Ovary (tissue), 3 donors: ENCODE results near the gene PPP1R2C.

Experiments
- CTCF ChIP-seq, 3 donors: fragments of 450-650 bp in 2 of 3; fragments of 200-600 bp in 1 of 3; IDR thresholded peaks; one replicate each; pipeline versions ENCODE4 v1.5.1 to v1.8.0; 2016 to 2022; ENCODE audit warnings: antibody characterized with exemption in 3 of 3, mild to moderate bottlenecking in 1 of 3
- EP300 ChIP-seq: sonication (generic); formaldehyde crosslinking; IDR thresholded peaks from one replicate; pipeline ENCODE4 v1.6.1; 2017; ENCODE audit warnings: antibody characterized with exemption
- POLR2A ChIP-seq: fragments of 450-650 bp; IDR thresholded peaks from one replicate; pipeline ENCODE4 v1.6.1; 2017; ENCODE audit warnings: antibody characterized with exemption, mild to moderate bottlenecking, moderate library complexity
- donor health status: DM: no; HTN: no; CAD: no.

- TF ChIP-seq CTCF (IDR thresholded peaks at IDR 0.05) (no peak), POLR2A (no peak), EP300 (no peak)
These were observed 38.2 kb downstream of the PPP1R2C start for GRCh38 chrX:42739741-42740140.
